GM19239 (cell line): ENCODE data around the gene STOML3.
"Not testable (repeated sequence)": the region's sequence is repeated elsewhere in the genome, so short reads cannot be mapped to it uniquely, and the experiment has no call there.

Experiments used
- DNase-seq: peaks from one replicate; pipeline ENCODE4 v3.0.0; 2011; ENCODE audit warnings: low spot score; ENCODE audit not compliant: insufficient read length
- FAIRE-seq: peaks from 2 replicates; lab custom pipeline; 2011; peaks lifted over from hg19 to GRCh38; lab: Jason Lieb, UNC

The STOML3 gene

GRCh38 chr13:38990693-38991092 is at the start of gene STOML3:
STOML3 (minus strand) TSS chr13:38990831; CDS start chr13:38990721, 110 bp downstream.
- DNase-seq (no peak), FAIRE-seq (no peak)

- FAIRE-seq (no peak), DNase-seq (no peak)
Measured at GRCh38 chr13:39040206-39040605, 49.6 kb upstream of the STOML3 start.

GRCh38 chr13:39039041-39039440 is 48.4 kb upstream of the STOML3 start:
- DNase-seq (no peak), FAIRE-seq (no peak)

GRCh38 chr13:39038569-39039030 is 48.0 kb upstream of the STOML3 start:
- DNase-seq (no peak), FAIRE-seq (no peak)

GRCh38 chr13:39037880-39038568 is 47.4 kb upstream of the STOML3 start, which contains the start of the genes NHLRC3 and PROSER1:
NHLRC3 (plus strand) TSS chr13:39038456; CDS start chr13:39038640, 184 bp downstream.
PROSER1 (minus strand) TSS chr13:39038089; CDS start chr13:39037242, 847 bp downstream.
- DNase-seq (peak; percentile 30), FAIRE-seq (peak; percentile 98)

GRCh38 chr13:39037410-39037879 is 46.8 kb upstream of the STOML3 start:
- no peak for DNase-seq
- no peak for FAIRE-seq

GRCh38 chr13:39036212-39036611 is 45.6 kb upstream of the STOML3 start:
- DNase-seq (no peak), FAIRE-seq (peak; percentile 89)

GRCh38 chr13:39035799-39036198 is 45.2 kb upstream of the STOML3 start:
- no peak for FAIRE-seq
- DNase-seq = no peak

GRCh38 chr13:39035204-39035603 is 44.6 kb upstream of the STOML3 start:
- no peak for DNase-seq
- peak; percentile 75 for FAIRE-seq

GRCh38 chr13:39034085-39034484 is 43.5 kb upstream of the STOML3 start:
- DNase-seq (no peak), FAIRE-seq (no peak)

GRCh38 chr13:39032150-39032549 is 41.5 kb upstream of the STOML3 start:
- FAIRE-seq (no peak), DNase-seq (no peak)

- DNase-seq = no peak
Measured at GRCh38 chr13:39025433-39025839, 34.8 kb upstream of the STOML3 start.

GRCh38 chr13:39023761-39024160 is 33.1 kb upstream of the STOML3 start:
- FAIRE-seq (no peak), DNase-seq (no peak)

More at GRCh38 chr13:39025433-39025839, 34.8 kb upstream of the STOML3 start:
- no peak for FAIRE-seq

- DNase-seq (no peak), FAIRE-seq (no peak)
Measured at GRCh38 chr13:39023316-39023715, 32.7 kb upstream of the STOML3 start.

GRCh38 chr13:39020853-39021462 is 30.3 kb upstream of the STOML3 start:
- FAIRE-seq = no peak

GRCh38 chr13:39016787-39017186 is 26.2 kb upstream of the STOML3 start:
- FAIRE-seq = peak; percentile 90
- DNase-seq = no peak

More at GRCh38 chr13:39020853-39021462, 30.3 kb upstream of the STOML3 start:
- DNase-seq = no peak

- FAIRE-seq (peak; percentile 18), DNase-seq (no peak)
Measured at GRCh38 chr13:39016087-39016486, 25.5 kb upstream of the STOML3 start.

- no peak for FAIRE-seq
- no peak for DNase-seq
Measured at GRCh38 chr13:39013462-39013861, 22.8 kb upstream of the STOML3 start.

GRCh38 chr13:39012608-39013007 is 22.0 kb upstream of the STOML3 start:
- FAIRE-seq (no peak), DNase-seq (no peak)

GRCh38 chr13:39006371-39007111 is 15.9 kb upstream of the STOML3 start:
- DNase-seq, FAIRE-seq: not testable (repeated sequence)

GRCh38 chr13:38998739-38999138 is 8.1 kb upstream of the STOML3 start:
- FAIRE-seq (no peak), DNase-seq (no peak)
